Left ventricle myocardium superior (tissue), 1 donor: ENCODE results near the gene TUBB4B. TPM values are rescaled to one million over a fixed set of nuclear protein-coding genes. Genes with fewer than 3 reads are reported as not detected.
A peak's percentile ranks its signal among the peaks of the same experiment; 100 is the strongest.

Experiments
- ATAC-seq: fragments of 200-7000 bp; cut with Tn5 transposase; one replicate; pipeline ENCODE4 v1.9.1; 2020; ENCODE audit warnings: mild to moderate bottlenecking, moderate library complexity
- DNase-seq: peaks from one replicate; pipeline ENCODE4 v3.0.0-alpha.2; 2020
- intact Hi-C: fragments of 100-400 bp; cut with micrococcal nuclease; formaldehyde crosslinking; loops from one replicate; pipeline ENCODE4 v1.11.0; 2022
- total RNA-seq: library from RNA; stranded (reverse); fragmentation: NEBNext Ultra II Directional; extraction: Animal tissue kit (Norgen Biotek cat#: 25700); gene quantifications from one replicate; pipeline ENCODE4 v1.2.1, GENCODE V29; 2021
- donor health status: DM: no; HTN: yes; CAD: no; lungs with severe emphysema.

Gene TUBB4B
- total RNA-seq, 1 donor from 2014 or later = 439 TPM

GRCh38 chr9:137206602-137207001 lies 34.5 kb upstream of the TUBB4B start:
- ATAC-seq = no peak
- intact Hi-C loops = no loop called here

DNA sequence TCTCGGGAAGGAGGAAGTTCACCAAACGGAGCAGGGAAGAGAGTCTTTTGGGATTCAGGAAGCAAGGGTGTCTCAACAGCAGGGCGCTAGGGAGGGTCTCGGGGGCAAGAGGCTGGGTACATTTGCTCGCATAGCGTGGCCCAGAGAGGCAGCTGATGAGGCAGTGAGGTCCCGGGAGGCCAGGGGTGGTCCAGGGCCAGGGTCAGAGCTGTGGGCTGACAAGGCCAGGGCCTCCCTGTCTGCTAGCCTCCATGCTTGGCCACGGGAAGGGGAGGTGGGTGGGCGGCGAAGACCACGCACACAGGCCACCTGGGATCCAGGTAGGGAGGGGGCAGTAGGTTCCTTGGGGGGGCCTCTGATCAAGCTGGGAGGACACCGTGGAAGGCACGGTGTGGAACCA lies 29.6 kb upstream of the TUBB4B start:
- DNase-seq (no peak), ATAC-seq (no peak)
- intact Hi-C loops = no loop called here

More at GRCh38 chr9:137206602-137207001, 34.5 kb upstream of the TUBB4B start:
- no peak for DNase-seq

DNA sequence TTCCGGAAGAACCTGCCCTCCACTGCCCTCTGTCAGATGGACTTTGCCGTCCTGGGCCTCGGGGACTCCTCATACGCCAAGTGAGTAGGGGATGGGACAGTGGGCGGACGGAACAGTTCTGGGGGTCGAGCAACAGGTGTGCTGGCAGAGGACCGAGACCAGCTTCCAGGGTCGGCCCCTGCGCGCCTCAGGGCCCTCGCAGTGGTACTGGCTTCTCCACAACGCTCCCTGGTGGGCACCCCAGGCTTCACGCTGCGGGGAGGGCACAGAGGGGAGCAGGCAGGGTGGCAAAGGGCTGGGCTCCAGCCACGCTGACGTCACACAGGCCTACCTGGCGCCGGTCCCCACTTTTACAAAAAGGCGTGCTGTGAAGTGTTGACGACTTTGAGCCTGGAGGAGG lies 28.6 kb upstream of the TUBB4B start:
- no peak for DNase-seq
- no peak for ATAC-seq
- intact Hi-C loops = no loop called here

- intact Hi-C loops = no loop called here
- ATAC-seq (no peak), DNase-seq (no peak)
Measured at GRCh38 chr9:137213160-137214060, 27.7 kb upstream of the TUBB4B start.

GRCh38 chr9:137214620-137215019 lies 26.5 kb upstream of the TUBB4B start:
- no peak for DNase-seq
- no peak for ATAC-seq
- intact Hi-C loops = no loop called here

- intact Hi-C loops = no loop called here
- ATAC-seq (no peak), DNase-seq (no peak)
Measured at GRCh38 chr9:137215196-137215986, 25.7 kb upstream of the TUBB4B start.

DNA sequence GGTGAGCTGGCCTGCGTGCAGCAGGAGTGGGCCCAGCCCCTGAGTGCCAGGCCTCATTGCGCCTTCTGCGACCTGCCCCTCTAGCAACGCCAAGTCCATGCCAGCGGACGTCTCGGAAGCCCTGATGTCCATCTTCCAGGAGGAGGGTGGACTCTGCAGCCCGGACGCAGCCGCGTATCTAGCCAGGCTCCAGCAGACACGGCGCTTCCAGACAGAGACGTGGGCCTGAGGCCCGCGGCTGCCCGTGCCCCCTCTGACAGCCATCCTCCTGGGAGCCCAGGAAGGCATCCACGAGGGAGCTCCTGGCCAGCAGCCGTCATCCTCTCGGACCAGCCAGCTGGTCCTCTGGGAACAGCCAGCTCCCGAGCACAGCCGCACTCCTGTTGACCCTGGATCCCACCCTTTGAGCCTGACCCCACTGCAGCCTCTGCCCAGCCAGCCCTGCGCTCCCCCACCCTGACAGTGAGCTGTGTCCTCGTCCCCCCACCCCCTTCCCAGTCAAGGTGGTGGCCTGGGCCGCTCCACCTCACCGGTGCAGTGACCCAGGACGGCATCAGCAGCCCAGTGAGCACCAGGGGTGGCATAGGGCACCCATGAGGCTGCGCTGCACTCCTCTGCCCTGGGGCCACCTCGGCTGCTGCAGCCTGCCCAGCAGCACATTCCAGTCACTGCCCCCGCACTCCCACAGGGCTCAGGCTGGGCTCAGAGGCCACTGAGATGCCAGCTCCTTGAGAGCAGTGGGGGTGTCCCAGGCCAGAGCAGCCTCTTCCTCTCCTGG lies 24.7 kb upstream of the TUBB4B start:
- DNase-seq (no peak), ATAC-seq (no peak)
- intact Hi-C loops = no loop called here

DNA sequence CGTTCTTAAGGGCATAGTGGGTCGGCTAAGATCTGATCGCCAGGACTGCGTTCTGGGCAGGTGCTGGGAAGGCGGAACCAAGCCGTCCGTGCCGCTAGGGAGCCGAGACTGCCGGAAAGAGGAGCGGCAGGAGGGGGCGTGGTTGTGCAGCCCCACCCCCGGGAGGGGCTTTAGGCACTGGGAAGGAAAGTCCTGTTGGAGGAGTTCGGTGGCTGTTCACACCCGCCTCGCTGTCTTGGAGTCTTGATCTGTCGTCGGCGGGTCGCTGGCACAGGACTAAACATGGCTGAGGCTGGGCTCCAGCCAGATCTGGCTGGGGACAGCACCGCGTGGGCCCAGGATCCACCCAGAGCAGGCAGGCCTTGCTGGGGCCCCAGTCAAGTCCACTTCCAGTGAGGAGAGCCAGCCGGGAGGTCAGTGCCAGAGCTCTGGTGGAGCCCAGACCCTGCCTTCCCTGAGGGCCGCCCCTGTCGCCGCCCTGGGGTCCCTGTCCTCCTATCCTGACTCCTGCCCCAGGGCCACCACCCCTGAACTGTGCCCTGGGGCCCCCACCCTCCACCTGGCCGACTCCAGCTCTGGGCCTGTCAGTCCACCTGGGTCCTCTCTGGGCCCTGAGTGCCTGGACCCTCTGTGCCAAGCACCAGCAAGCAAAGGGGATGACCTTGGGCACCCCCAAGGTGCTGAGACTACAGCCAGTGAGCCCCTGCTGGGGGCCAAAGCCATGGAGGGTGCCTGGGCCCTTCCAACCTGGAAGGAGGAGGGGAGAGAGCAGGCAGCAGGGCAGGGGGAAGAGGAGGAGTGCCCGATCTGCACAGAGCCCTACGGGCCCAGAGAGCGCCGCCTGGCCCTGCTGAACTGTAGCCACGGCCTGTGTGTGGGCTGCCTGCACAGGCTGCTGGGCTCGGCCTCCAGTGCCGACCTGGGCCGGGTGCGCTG lies 23.5 kb upstream of the TUBB4B start:
- ATAC-seq (peak; percentile 60), DNase-seq (peak; percentile 81)
- intact Hi-C loops = no loop called here

GRCh38 chr9:137218212-137218753 lies 22.8 kb upstream of the TUBB4B start:
- intact Hi-C loops = no loop called here
- ATAC-seq = no peak
- no peak for DNase-seq

DNA sequence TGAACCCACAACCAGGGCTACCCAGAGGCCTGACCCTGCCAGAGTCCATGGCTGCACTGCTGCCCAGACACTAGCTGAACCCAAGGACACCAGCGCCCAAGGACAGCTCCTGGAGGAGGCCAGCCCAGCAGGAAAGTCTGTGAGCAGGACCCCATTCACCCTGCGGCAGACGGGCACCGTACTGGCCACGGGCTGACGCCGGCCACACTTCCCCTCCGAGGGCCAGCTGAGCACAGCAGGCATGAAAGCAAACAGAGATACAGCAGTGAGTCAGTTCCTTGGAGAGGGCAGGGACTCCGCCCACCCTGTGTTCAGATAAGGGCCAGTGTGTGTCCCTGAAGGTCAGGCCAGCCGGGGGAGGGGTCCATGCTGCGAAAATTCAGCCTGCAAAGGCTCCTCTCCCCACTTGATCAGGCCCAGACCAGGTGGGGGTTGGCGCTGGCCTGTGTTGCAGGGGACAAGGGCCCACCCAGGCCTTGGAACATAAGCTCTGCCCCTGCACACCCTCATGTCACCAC lies 22.3 kb upstream of the TUBB4B start:
- intact Hi-C loops = no loop called here
- ATAC-seq (peak; percentile 17), DNase-seq (no peak)

DNA sequence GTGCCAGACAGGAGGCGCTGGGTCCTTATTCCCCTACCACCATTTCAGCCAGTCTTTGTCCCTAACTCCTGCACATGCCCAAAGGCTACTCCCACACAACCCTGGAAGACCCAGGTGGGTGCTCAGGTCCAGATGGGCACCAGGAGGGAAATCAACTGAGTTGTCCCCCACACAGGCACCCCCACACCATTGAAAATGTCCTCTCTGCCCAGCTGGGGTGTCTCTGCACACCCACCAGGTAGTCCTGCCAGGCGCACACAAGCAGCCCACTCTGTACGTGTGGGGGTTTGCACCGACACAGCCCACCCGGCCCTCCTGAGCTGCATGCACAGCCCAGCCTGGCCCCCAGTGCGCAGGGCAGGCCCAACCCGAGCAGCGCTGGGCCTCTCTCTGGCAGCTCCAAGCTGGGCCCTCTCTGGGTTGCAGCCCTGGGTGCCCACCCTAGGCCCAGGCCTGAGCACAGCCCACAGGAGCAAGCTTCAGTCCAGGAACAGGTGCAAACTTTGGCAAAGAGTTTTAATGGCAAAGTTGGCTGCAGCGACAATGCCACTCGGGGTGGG lies 21.2 kb upstream of the TUBB4B start:
- DNase-seq (no peak), ATAC-seq (no peak)
- intact Hi-C loops = no loop called here

DNA sequence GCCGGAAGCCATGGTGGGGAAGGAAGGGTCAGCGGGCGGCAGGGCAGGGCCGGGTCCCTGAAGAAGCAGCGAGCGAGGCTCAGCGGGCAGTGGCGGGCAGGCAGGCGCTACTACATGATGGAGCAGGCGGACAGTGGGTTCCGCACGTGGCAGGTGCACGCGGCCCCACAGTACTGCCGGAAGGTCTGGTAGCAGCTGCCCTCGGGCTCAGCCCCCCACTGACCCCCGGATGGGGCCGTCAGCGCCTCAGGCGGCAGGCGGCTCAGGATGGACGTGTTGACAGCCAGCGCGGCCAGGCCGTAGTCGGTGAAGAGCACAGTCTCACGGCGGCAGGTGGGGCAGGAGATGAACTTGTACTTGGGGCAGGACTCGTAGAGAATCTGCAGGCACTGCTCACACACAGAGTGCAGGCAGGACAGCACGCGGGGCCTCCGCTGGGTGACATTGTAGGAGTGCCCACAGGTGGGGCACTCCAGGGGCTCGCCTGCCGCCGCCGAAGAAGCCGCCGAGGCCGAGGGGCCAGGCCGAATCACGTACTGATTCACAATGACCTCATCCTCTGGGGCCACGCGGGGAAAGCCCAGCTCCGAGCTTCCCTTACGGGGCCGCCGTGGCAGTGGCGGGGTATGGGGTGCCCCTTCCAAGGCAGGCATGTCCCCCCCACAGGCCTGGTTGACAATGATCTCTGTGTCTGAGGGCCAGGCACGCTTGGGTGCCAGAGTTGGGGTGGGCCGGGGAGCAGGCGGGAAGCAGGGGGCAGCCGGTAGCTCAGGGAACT lies 20.6 kb upstream of the TUBB4B start:
- no peak for ATAC-seq
- DNase-seq = no peak
- intact Hi-C loops = no loop called here

- intact Hi-C loops = no loop called here
- DNase-seq = no peak
- no peak for ATAC-seq
Measured at GRCh38 chr9:137221095-137221505, 20.0 kb upstream of the TUBB4B start.

- intact Hi-C loops = no loop called here
- DNase-seq (no peak), ATAC-seq (no peak)
Measured at GRCh38 chr9:137221506-137222111, 19.5 kb upstream of the TUBB4B start.

GRCh38 chr9:137222190-137223077 lies 18.7 kb upstream of the TUBB4B start, which contains the start of gene RNF208:
TSS of gene RNF208 (minus strand) at chr9:137222240. CDS start at chr9:137221212, 1,028 bp downstream.
- intact Hi-C loops = no loop called here
- ATAC-seq (peak; percentile 5), DNase-seq (peak; percentile 60)
